Measurements from ENCODE around the gene ACIN1. TPM values are rescaled to one million over a fixed set of nuclear protein-coding genes. Genes with fewer than 3 reads are reported as not detected.
A peak's percentile ranks its signal among the peaks of the same experiment; 100 is the strongest.

ACIN1 gene
- total RNA-seq, 1 donor from 2014 or later = 36.8 TPM

- DNase-seq (ENCODE audit: low read depth in 2 of 2) = no peak
These were observed 52.6 kb downstream of the ACIN1 start, which contains the start of gene PSMB11 for GRCh38 chr14:23042162-23042965. Gene PSMB11, plus strand, starts transcription at chr14:23042212. Its CDS starts 14 bp downstream, at chr14:23042226.

DNA sequence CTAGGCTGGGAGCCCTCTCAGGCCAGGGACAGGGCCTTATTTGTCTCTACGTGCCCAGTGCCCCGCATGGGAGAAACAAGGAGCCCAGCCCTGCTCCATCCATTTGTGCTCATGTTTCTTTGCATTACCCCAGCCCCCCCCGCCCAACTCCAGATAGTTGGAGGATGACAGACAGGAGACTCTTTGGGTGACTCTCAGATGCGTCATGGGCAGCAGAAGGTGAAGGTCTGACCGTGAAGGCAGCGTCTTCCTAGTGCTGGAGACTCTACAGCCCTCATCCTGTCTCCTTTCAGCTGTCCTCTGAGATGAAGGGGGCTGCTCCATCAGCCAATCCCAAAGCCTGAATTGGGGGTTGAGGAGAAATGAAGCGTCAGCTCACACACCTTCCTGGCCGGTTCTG, 53.2 kb downstream of the ACIN1 start:
- no peak for DNase-seq (ENCODE audit: low read depth in 2 of 2)

DNA sequence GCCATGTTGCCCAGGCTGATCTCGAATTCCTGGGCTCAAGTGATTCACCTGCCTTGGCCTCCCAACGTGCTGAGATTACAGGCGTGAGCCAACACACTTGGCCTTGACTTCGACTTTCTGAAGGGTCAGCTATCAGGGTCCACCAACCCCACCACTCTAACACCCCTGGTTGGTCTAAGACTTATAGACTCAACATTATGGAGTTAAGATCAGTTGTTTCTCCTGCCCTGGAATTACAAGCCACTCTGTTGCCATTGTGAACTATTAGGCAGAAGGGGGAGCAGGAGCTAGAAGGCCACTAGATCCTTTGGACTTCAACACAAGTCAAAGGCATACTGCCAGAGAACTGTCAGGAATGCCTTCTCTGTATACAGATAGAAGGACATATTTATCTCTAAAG, 54.8 kb downstream of the ACIN1 start:
- no peak for DNase-seq (ENCODE audit: low read depth in 2 of 2)

- no peak for DNase-seq (ENCODE audit: low read depth in 2 of 2)
These were observed 59.4 kb downstream of the ACIN1 start for GRCh38 chr14:23035303-23036144.

GRCh38 chr14:23034498-23035302, 60.2 kb downstream of the ACIN1 start, which contains the start of gene PSMB5:
Gene PSMB5, minus strand, starts transcription at chr14:23034900. Its CDS starts 19 bp downstream, at chr14:23034881.
- DNase-seq (ENCODE audit: low read depth in 2 of 2) = peak; percentile 95 to 97

DNA sequence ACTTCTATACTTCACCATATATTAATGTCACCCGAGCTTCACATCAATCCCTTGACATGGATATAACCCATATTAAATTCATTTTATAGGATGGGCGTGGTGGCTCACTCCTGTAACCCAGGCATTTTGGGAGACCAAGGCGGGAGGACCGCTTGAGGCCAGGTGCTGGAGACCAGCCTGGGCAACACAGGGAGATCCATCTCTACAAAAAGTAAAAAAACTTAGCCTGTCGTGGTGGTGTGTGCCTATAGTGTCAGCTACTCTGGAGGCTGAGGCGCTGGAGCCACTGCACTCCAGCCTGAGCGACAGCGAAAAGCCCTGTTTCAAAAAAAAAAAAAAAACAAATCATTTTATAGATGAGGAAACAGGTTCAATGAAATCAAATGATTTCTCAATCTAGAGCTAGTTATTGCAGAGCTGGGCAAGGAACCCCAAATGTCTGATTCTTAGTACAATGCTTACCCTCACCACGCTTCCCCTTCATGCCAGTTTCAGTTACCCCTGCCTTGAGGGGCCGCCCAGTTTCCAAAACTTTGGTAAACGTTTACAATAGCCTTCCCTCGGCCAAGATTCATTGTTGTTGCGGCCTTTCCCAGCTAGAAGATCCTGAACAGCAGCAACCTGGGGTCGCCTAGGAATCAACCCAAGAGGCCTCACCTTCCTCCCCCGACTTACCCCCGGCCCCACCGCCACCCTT, 61.0 kb downstream of the ACIN1 start:
- no peak for DNase-seq (ENCODE audit: low read depth in 2 of 2)

DNA sequence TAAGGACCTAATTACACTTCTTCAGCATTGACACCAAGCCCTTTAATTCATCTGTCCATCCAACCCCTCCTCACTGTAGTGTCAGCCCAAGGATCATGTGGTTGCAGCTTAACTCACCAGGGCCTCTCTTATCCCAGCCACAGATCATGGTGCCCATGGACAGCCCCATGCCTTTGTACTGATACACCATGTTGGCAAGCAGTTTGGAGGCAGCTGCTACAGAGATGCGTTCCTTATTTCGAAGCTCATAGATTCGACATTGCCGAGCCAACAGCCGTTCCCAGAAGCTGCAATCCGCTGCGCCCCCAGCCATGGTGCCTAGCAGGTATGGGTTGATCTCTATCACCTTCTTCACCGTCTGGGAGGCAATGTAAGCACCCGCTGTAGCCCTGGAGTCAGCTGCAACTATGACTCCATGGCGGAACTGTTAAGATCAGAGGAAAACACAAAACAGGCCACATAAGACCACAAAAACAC, 61.6 kb downstream of the ACIN1 start:
- DNase-seq (ENCODE audit: low read depth in 2 of 2) = no peak

DNA sequence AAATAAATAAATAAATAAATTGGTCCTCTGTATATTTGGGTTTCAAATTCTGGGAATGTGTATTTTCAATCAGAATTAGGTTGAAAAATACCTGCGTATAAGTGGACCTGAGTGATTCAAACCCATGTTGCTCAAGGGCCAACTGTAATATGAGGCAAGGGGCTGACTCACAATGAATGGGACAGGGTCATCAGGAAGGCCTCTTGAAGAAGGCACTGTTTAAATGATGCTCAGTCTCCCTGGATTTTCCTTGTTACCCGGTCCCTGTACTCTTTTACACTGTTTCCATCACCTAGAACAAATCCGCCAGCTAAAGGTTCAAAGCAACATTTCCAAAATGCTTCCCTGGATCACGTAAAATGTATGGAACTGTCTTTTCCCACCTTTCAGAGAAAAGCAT, 64.0 kb downstream of the ACIN1 start:
- DNase-seq (ENCODE audit: low read depth in 2 of 2) = no peak

DNA sequence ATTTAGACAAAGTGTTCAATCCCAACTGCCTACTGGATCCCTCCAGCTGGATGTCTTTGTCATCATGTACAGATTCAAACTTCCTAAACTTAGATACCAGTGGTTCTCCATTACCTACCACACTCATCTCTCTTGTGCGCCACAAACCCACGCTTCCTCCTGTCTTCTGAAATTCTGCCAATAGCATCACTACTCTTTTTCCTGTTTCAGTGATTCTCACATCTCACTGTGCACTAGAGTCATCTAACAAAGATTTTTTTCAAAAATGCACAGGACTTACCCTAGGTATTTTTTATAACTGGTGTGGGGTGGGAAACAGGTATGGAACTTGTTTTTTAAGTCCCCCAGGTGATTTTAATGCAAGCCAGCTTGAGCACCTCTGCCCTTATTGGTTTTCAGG, 66.1 kb downstream of the ACIN1 start:
- peak in 1 of 2 donors; percentile 39 for DNase-seq (ENCODE audit: low read depth in 2 of 2)

DNA sequence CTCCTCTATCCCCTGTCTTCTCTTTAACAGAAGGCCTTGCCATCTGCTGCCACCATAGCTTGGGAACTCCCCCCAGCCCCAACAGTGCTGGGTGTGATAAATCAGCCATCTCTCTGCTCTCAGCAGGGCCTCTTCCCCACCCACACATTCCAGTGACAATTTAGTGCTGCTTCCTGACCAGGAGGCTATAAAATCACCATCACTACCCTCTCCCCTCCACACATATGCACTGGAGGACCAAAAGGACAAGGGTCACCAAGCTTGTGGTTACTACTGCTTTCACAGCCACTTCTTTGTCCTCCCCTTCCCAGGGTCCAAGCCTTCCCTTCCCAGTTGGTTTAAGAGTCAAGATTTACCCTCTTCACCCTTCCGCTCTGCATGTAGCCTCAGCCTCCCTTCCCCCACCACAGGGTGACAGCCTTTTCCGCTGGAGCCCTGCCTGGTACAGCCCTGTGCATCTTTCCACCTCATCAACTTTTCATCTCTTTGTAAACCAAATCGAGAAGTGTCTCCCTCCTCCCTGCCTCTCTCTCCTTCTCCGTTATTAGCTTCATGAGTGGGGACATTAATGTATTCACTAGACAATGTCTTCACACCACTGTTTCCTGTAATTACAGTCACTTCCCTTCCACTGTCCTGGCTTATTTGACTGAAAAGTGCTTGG, 69.7 kb downstream of the ACIN1 start:
- no peak for DNase-seq (ENCODE audit: low read depth in 2 of 2)

GRCh38 chr14:23024612-23025075, 70.3 kb downstream of the ACIN1 start:
- DNase-seq (ENCODE audit: low read depth in 2 of 2) = no peak

GRCh38 chr14:23023795-23024152, 71.2 kb downstream of the ACIN1 start:
- DNase-seq (ENCODE audit: low read depth in 2 of 2) = no peak

DNA sequence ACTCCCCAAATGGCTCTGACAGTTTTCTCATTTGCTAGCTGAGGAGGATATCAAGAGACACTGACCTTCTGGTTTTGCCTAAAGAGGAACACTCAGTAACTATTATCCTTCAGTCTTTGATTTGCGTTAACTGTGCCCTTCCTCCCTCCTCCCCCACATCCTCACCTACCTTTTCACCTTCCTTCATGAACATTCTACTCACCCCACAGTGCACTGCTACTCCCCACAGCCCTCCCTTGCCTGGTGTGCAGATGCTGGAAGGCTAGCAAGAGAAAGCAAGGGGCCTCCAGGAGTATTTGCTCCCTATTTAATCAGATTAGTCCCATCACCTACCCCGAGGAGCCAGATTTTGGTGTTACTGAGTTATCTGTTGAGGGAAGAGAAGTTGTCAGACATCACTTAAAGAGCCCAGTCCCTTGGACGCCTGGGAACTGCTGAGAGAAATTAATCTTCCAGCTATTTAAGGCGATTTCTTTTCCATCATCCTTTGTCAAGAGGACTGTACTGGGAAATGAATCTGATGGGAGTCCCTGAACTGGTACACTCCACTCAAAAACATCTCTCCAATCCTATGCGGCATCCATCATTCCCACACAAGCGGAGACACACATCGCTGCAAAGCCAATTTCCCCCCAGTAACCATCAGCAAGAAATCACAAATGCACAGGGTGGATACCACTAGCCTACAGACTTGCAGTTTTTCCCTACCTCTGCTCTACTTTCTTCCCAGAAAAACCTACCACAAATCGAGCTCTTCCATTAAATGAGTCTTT, 71.7 kb downstream of the ACIN1 start:
- DNase-seq (ENCODE audit: low read depth in 2 of 2) = no peak

- no peak for DNase-seq (ENCODE audit: low read depth in 2 of 2)
These were observed 73.0 kb downstream of the ACIN1 start for GRCh38 chr14:23021889-23022442.

DNA sequence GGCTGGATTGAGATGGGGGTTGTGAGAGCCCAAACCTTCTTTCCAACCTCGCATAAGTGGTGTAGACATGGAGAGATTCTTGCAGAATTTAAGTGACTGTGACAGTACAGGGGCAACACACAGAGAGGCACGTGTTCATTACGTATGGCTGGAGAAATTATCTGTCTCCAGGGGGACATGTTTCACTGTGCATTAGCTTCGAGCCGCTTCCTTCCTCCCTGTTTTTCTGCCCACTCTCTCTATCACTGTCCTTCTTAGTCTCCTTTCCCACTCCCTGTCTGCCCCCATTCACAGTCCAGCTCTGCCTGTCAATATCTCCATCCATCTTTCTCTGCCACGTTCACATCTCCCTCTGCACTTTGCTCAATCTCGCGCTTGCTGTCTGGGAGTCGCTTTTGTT, 73.5 kb downstream of the ACIN1 start:
- DNase-seq (ENCODE audit: low read depth in 2 of 2) = no peak

- DNase-seq (ENCODE audit: low read depth in 2 of 2) = no peak
These were observed 74.5 kb downstream of the ACIN1 start for GRCh38 chr14:23020143-23021128.

- no peak for DNase-seq (ENCODE audit: low read depth in 2 of 2)
These were observed 76.8 kb downstream of the ACIN1 start for GRCh38 chr14:23018107-23018506.

GRCh38 chr14:23017091-23017490, 77.8 kb downstream of the ACIN1 start:
- no peak for DNase-seq (ENCODE audit: low read depth in 2 of 2)
